Mesodermal cell (in vitro differentiated cells): ENCODE data around the gene APP.

Experiments
- H3K27ac ChIP-seq: 2 replicates; pipeline ENCODE4 v1.7.0; 2013; ENCODE audit warnings: mild to moderate bottlenecking, low read depth, low read length, moderate library complexity; ENCODE audit not compliant: severe bottlenecking
- H3K36me3 ChIP-seq: 2 replicates; pipeline ENCODE4 v1.7.1; 2013; ENCODE audit warnings: mild to moderate bottlenecking, low read length, moderate library complexity; ENCODE audit not compliant: control insufficient read depth, insufficient read depth
- H3K4me1 ChIP-seq: one replicate; pipeline ENCODE4 v1.7.1; 2013; ENCODE audit warnings: mild to moderate bottlenecking, low read length; ENCODE audit not compliant: insufficient read depth, control insufficient read depth, poor library complexity, severe bottlenecking
- H3K4me3 ChIP-seq: 2 replicates; pipeline ENCODE4 v1.7.0; 2013; ENCODE audit warnings: low read length, control low read depth, mild to moderate bottlenecking; ENCODE audit not compliant: insufficient read depth, poor library complexity, severe bottlenecking; ENCODE audit errors: extremely low read depth
- H3K9me3 ChIP-seq: 2 replicates; pipeline ENCODE4 v1.7.1; 2013; ENCODE audit warnings: mild to moderate bottlenecking, low read length, moderate library complexity; ENCODE audit not compliant: control insufficient read depth
- WGBS, 2 experiments: methylation state at CpG; one replicate each; pipeline ENCODE4 v1.1.5; 2013; ENCODE audit warnings: missing lambda C conversion rate in 2 of 2; ENCODE audit not compliant: insufficient coverage in 2 of 2; 5-methylcytosine and 5-hydroxymethylcytosine counted together

APP gene

DNA sequence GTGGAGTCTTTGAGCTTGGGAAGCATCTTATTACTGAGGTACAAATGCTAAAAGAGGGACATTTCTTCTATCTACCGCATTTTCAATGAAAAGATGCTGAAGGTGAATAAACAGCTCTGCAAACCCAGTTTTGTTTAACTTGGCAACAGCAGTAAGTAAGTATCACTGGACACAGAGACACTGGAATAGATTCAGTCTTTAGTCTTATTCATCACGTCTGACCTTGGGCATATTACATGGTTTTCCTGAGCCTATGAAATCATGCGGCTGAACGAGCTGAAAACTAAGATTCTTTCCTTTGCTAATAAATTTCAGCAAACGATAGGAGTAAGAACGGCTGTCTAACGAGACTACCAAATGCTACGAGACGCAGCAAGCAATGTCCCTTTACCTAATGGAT, 228.4 kb downstream of the APP start:
- Histone ChIP-seq H3K4me3 (no peak overlapping the region), H3K4me1 (no peaks in the 10 kb centered on the region), H3K36me3 (peaks cover 30% of the 10 kb centered on the region), H3K27ac (no peak overlapping the region), H3K9me3 (peaks cover 5% of the 10 kb centered on the region)
- 88 to 96% methylated on average over 6 to 7 of the region's 9 CpGs for WGBS, 2 experiments

DNA sequence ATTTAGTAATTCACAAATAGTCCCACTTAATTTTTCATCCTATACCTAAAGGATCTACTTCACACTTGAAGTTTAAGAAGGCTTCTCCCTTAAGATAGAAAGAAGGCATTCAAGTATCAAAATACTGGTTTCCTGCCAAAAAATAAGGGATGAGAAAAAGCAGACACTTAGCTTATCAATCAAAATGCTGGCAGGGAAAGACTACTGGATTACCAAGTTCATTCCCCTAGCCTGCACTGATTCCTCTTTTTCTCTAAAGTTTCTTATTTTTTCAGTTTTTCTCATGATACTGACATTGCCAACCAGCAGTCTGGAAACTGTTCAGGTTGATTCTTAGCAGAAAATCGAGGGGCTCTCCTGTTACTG, 231.2 kb downstream of the APP start:
- H3K36me3 ChIP-seq: peaks cover 6% of the 10 kb centered on the region
- no peak overlapping the region for H3K27ac ChIP-seq
- no peaks in the 10 kb centered on the region for H3K9me3 ChIP-seq
- H3K4me1 ChIP-seq: peaks cover 8% of the 10 kb centered on the region
- WGBS, 2 experiments: no CpG with 5 or more reads among the region's 1 CpG
- H3K4me3 ChIP-seq: no peak overlapping the region

DNA sequence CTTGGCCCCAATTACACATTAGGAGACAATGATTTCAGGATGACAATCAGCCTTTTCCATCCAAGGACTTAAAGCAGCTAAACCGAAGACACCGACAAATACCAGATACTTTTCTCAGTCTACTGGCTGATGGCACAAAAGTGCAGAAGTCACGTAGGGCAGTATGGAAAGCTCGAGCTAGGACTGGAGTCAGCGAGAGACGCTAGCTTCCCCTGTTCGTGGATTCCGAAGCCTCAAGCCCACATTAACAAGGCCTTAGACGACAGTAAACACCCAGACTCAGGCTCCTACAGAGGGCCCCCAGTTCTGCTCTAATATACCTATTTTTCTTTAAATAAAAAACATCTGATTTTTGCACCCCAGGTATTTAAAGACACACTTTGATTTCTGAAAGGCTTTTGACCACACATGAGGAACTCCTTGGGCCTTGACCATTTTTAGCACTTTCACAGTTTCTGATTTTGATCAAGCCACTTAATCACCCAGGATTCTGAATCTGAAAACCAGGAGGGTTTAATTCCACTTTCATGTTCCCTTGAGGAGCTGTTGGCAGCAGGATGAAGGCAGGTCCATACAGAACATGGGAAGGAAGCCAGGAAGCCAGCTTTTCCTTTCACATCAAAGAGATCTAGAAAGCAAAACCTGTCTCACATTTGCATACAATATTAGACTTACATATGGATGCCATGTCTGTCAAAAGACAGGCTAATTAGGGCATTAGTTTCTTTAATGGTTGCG, 231.7 kb downstream of the APP start:
- H3K9me3 ChIP-seq: no peaks in the 10 kb centered on the region
- H3K27ac ChIP-seq: no peak overlapping the region
- H3K4me1 ChIP-seq: peaks cover 8% of the 10 kb centered on the region
- WGBS, 2 experiments: 92 to 95% methylated on average over 7 to 8 of the region's 10 CpGs
- peaks cover 3% of the 10 kb centered on the region for H3K36me3 ChIP-seq
- no peak overlapping the region for H3K4me3 ChIP-seq

DNA sequence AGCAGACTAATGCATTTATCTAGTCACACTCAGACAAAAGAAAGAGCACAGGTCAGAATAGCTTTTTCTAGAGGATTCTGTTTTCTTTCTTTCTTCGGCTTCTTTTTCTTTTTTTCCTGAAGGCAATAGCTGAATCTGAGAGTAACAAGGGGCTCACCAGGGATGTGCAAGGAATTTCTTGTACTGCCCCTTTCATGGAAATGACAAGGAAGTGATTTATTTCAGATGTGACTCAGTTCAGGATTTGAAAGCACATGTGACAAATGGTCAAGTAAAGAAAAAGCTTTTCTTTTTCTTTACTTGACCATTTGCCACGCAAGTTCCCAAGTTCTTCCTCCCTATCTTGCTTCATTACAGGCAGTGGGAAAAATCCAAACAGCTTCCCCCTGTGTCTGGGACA, 233.8 kb downstream of the APP start:
- peaks cover 5% of the 10 kb centered on the region for H3K36me3 ChIP-seq
- H3K4me1 ChIP-seq: peaks cover 8% of the 10 kb centered on the region
- H3K4me3 ChIP-seq: no peak overlapping the region
- 80 to 100% methylated on average over 1 of the region's 2 CpGs for WGBS, 2 experiments
- peak overlapping the region; percentile 26 for H3K27ac ChIP-seq
- no peaks in the 10 kb centered on the region for H3K9me3 ChIP-seq

DNA sequence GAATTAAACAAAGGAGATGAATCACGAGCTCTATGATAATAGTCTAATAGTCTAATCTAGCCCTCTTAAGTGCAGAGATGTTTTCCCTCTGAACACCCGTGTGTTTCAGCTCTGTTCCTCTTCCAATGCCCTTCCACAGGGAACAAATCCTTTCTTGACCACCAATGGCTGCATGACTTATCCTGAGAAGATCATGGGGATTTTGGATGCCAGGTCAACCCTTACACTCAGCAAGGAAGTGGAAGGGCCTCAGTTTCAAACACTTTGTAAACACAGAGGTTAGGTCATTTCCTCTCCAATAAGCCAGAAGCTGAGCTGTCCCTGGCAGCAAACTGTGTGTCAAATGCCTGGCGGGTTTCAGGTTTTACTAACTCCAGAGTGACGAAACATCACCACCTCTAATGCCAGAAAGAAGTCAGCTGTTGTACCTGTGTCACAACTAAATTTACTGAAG, 235.8 kb downstream of the APP start:
- Histone ChIP-seq H3K4me1 (peaks cover 12% of the 10 kb centered on the region), H3K4me3 (no peak overlapping the region), H3K9me3 (no peaks in the 10 kb centered on the region), H3K27ac (peak overlapping the region; percentile 20), H3K36me3 (peaks cover 19% of the 10 kb centered on the region)
- 89 to 98% methylated on average over 1 to 4 of the region's 4 CpGs for WGBS, 2 experiments

DNA sequence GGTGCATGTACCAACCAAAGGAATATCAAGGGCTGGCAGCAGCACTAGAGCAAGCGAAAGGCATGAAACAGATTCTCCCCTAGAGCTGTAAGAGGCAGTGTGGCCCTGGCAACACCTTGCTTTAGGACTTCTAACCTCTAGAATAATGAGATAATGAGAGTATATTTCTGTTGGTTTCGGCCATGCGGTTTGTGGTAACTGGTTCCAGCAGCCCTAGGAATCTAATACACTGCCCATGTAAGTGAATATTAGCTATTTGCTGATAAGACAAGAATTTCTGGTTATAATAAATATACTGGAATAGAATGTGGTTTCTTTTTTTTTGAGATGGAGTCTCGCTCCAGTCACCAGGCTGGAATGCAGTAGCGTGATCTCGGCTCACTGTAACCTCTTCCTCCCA, 236.4 kb downstream of the APP start:
- WGBS, 2 experiments: 100% methylated on average over 1 to 2 of the region's 6 CpGs
- Histone ChIP-seq H3K4me3 (no peak overlapping the region), H3K4me1 (peaks cover 16% of the 10 kb centered on the region), H3K36me3 (peaks cover 24% of the 10 kb centered on the region), H3K27ac (no peak overlapping the region), H3K9me3 (no peaks in the 10 kb centered on the region)

DNA sequence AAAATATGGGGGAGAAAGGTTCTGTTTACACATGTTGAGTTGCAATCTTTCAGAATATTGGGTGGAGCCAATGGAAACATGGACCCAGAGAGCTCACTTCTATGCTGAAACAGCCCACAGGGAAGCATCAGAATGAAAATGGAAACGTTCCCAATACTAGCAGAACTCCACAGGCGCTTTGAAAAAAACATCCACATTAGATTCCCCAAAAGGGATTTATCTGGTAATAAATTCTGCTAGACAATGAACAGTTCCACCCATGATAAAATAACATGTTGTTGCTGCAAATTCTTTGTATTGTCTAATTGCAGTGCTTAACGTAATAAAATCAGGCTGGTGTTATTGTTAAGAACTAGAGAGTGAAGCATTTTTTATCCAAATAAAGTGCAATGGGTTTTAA, 238.8 kb downstream of the APP start:
- WGBS, 2 experiments: 60% methylated on average over 1 of the region's 3 CpGs; no CpG with 5 or more reads in 1 of the 2 experiments
- Histone ChIP-seq H3K27ac (no peak overlapping the region), H3K4me3 (no peak overlapping the region), H3K4me1 (peaks cover 16% of the 10 kb centered on the region), H3K36me3 (peaks cover 29% of the 10 kb centered on the region), H3K9me3 (no peaks in the 10 kb centered on the region)

DNA sequence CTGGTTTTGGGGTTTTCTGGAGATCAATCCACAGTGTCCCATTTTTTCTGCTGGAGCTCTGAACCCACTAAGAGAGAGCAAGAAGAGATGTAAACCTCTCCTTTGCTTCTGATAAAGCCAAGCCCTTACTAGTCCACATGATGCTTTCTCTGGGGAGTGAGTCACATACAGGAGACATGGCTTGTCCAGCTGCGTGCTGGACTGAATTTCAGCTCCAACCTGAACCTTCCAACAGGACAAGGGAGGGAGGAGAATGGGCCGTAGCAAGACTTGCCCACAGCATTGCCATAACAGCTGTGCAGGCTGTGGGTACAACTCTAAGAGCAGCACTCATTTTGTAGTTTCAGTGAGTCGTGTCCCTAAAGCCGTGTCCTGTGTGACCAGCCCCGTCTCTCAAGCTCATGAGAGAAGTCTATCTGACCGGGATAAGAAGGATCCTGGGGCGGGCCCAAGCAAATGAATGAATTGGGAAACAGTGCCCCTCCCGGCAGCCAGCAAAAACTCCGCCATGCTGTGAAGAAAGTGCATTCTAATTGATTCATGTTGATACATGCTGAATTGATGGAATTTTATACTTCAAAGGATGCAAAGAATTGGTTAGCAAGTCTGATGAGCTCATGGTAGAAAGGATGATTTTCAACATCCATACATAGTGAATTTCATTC, 240.6 kb downstream of the APP start:
- Histone ChIP-seq H3K36me3 (peaks cover 43% of the 10 kb centered on the region), H3K9me3 (no peaks in the 10 kb centered on the region), H3K27ac (no peak overlapping the region), H3K4me3 (no peak overlapping the region), H3K4me1 (peaks cover 10% of the 10 kb centered on the region)
- 87% methylated on average over 8 to 9 of the region's 9 CpGs for WGBS, 2 experiments

DNA sequence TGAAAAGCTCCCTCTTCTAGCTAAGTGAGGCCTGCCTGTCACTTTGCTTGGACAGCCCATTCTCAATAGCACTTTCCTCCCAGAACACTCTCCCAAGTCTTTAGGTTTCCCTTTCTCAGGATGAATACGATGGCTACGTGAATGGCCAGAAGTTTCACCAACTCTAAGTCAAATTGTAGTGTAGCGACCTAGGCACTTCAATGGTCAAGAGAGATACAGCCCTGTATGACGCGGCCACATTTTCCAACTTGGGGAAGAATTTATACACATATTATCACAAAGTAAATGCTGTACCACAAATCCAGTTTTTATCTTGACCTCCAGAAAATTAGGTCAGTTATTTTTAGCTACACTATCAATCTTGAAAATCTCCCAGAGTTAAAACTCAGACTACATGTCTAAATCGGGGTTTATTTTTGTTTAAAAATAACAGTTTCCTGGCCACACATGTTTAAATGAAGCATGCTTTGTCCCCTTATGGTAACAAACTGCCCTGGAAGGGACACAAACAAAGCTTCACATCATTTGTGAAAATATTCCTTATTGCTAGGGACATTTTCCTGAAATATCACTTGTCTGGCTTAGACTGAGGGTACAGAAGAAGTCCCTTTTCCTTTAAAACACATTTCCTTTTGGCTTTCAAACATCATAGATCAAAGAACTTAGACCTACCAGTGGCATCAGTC, 243.2 kb downstream of the APP start:
- H3K4me3 ChIP-seq: no peak overlapping the region
- no peaks in the 10 kb centered on the region for H3K9me3 ChIP-seq
- WGBS, 2 experiments: 96 to 98% methylated on average over 4 of the region's 6 CpGs
- peaks cover 8% of the 10 kb centered on the region for H3K4me1 ChIP-seq
- H3K36me3 ChIP-seq: peaks cover 43% of the 10 kb centered on the region
- H3K27ac ChIP-seq: no peak overlapping the region

DNA sequence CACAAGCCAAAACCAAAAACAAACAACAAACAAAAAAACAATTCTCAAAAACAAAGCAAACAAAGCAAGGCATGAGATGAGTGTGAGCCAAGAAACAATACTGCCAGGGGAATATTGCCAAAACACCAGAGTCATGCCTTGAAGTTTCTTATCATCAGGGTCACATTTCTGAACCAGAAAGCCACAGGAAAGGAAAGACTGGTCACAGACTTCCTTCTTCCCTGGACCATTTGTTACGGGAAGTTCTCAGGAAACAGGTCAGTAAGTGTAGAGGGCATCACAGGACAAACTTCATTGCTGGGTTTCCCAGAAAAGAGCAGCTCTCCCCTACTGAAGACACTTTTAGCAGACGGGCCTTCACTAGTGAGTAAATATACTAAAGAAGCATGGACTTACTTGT, 244.6 kb downstream of the APP start:
- peaks cover 8% of the 10 kb centered on the region for H3K4me1 ChIP-seq
- H3K4me3 ChIP-seq: no peak overlapping the region
- 100% methylated on average over 1 of the region's 2 CpGs; no CpG with 5 or more reads in 1 of the 2 experiments for WGBS, 2 experiments
- no peaks in the 10 kb centered on the region for H3K9me3 ChIP-seq
- peaks cover 33% of the 10 kb centered on the region for H3K36me3 ChIP-seq
- H3K27ac ChIP-seq: peak overlapping the region; percentile 74
